GM12873 (cell line): ENCODE data around the gene NSG2.

Experiments used
- CTCF ChIP-seq: IDR thresholded peaks from 2 replicates; pipeline ENCODE4 v1.5.1; 2012; ENCODE audit warnings: low read depth, mild to moderate bottlenecking, moderate library complexity, low read length, control low read depth; ENCODE audit not compliant: insufficient read depth; ENCODE audit errors: missing control alignments

Gene NSG2

GRCh38 chr5:174146556-174146955 is 101.0 kb downstream of the NSG2 start:
- TF ChIP-seq CTCF, result no peak

GRCh38 chr5:174147551-174147950 is 102.0 kb downstream of the NSG2 start:
- no peak for TF ChIP-seq CTCF

- TF ChIP-seq CTCF, result no peak
Measured at GRCh38 chr5:174148721-174149120, 103.2 kb downstream of the NSG2 start.

GRCh38 chr5:174149426-174149825 is 103.9 kb downstream of the NSG2 start:
- TF ChIP-seq CTCF, result no peak

GRCh38 chr5:174149989-174150388 is 104.5 kb downstream of the NSG2 start:
- no peak for TF ChIP-seq CTCF

- no peak for TF ChIP-seq CTCF
Measured at GRCh38 chr5:174151599-174152181, 106.2 kb downstream of the NSG2 start.

- no peak for TF ChIP-seq CTCF
Measured at GRCh38 chr5:174154559-174154958, 109.1 kb downstream of the NSG2 start.

- no peak for TF ChIP-seq CTCF
Measured at GRCh38 chr5:174155281-174155680, 109.8 kb downstream of the NSG2 start.
